GM12892 (cell line): Measurements from ENCODE around the gene OCA2.

Source experiments
- DNase-seq: peaks from one replicate; pipeline ENCODE4 v3.0.0; 2011; ENCODE audit not compliant: insufficient read length
- FAIRE-seq: peaks from 2 replicates; lab custom pipeline; 2011; peaks lifted over from hg19 to GRCh38; lab: Jason Lieb, UNC
- POLR2A ChIP-seq: IDR thresholded peaks from 2 replicates; pipeline ENCODE4 v1.6.1; 2011; ENCODE audit warnings: low read depth, low read length, control low read depth
- POLR2AphosphoS5 ChIP-seq: IDR thresholded peaks from 2 replicates; pipeline ENCODE4 v1.6.1; 2011; ENCODE audit warnings: low read depth, low read length, control low read depth
- TAF1 ChIP-seq: IDR thresholded peaks from 2 replicates; pipeline ENCODE4 v1.6.1; 2011; ENCODE audit warnings: low read depth, mild to moderate bottlenecking, control low read depth, low read length, borderline replicate concordance

The OCA2 gene

GRCh38 chr15:28082891-28083684 lies 16.0 kb downstream of the OCA2 start:
- DNase-seq (no peak), FAIRE-seq (no peak)
- no peak for TF ChIP-seq TAF1
- no peak for TF ChIP-seq POLR2AphosphoS5
- no peak for TF ChIP-seq POLR2A

GRCh38 chr15:28081594-28081993 lies 17.5 kb downstream of the OCA2 start:
- DNase-seq (no peak), FAIRE-seq (no peak)
- TF ChIP-seq TAF1 = no peak
- no peak for TF ChIP-seq POLR2AphosphoS5
- TF ChIP-seq POLR2A = no peak

- FAIRE-seq (no peak), DNase-seq (no peak)
- TF ChIP-seq POLR2AphosphoS5 = no peak
- no peak for TF ChIP-seq TAF1
- TF ChIP-seq POLR2A = no peak
Measured at GRCh38 chr15:28080386-28080785, 18.7 kb downstream of the OCA2 start.

GRCh38 chr15:28079313-28079969 lies 19.7 kb downstream of the OCA2 start:
- FAIRE-seq = no peak
- TF ChIP-seq TAF1 (no peak), POLR2A (no peak), POLR2AphosphoS5 (no peak)

GRCh38 chr15:28078191-28078719 lies 20.9 kb downstream of the OCA2 start:
- DNase-seq = no peak
- TF ChIP-seq POLR2AphosphoS5 (no peak), TAF1 (no peak), POLR2A (no peak)
- no peak for FAIRE-seq

More at GRCh38 chr15:28079313-28079969, 19.7 kb downstream of the OCA2 start:
- DNase-seq = no peak

- no peak for FAIRE-seq
- DNase-seq = no peak
Measured at GRCh38 chr15:28075573-28075972, 23.5 kb downstream of the OCA2 start.

GRCh38 chr15:28068930-28069329 lies 30.2 kb downstream of the OCA2 start:
- FAIRE-seq (no peak), DNase-seq (no peak)
- no peak for TF ChIP-seq TAF1
- no peak for TF ChIP-seq POLR2A
- no peak for TF ChIP-seq POLR2AphosphoS5

More at GRCh38 chr15:28075573-28075972, 23.5 kb downstream of the OCA2 start:
- no peak for TF ChIP-seq POLR2A
- TF ChIP-seq TAF1 = no peak
- TF ChIP-seq POLR2AphosphoS5 = no peak

GRCh38 chr15:28066231-28066630 lies 32.9 kb downstream of the OCA2 start:
- FAIRE-seq = no peak

GRCh38 chr15:28060005-28060404 lies 39.1 kb downstream of the OCA2 start:
- DNase-seq (no peak), FAIRE-seq (no peak)
- TF ChIP-seq TAF1 (no peak), POLR2A (no peak), POLR2AphosphoS5 (no peak)

More at GRCh38 chr15:28066231-28066630, 32.9 kb downstream of the OCA2 start:
- DNase-seq = no peak
- TF ChIP-seq POLR2AphosphoS5 (no peak), POLR2A (no peak), TAF1 (no peak)

GRCh38 chr15:28058082-28058481 lies 41.0 kb downstream of the OCA2 start:
- FAIRE-seq (no peak), DNase-seq (no peak)
- TF ChIP-seq TAF1 (no peak), POLR2A (no peak), POLR2AphosphoS5 (no peak)

- FAIRE-seq (no peak), DNase-seq (no peak)
- TF ChIP-seq POLR2AphosphoS5 = no peak
- TF ChIP-seq POLR2A = no peak
- no peak for TF ChIP-seq TAF1
Measured at GRCh38 chr15:28051955-28052633, 47.0 kb downstream of the OCA2 start.

GRCh38 chr15:28049581-28049980 lies 49.5 kb downstream of the OCA2 start:
- TF ChIP-seq POLR2AphosphoS5 (no peak), TAF1 (no peak), POLR2A (no peak)
- FAIRE-seq (no peak), DNase-seq (no peak)

- no peak for TF ChIP-seq POLR2AphosphoS5
- no peak for TF ChIP-seq TAF1
- TF ChIP-seq POLR2A = no peak
- no peak for FAIRE-seq
- no peak for DNase-seq
Measured at GRCh38 chr15:28047277-28047676, 51.8 kb downstream of the OCA2 start.
